Right ventricle myocardium superior (tissue), 1 donor: ENCODE measurements around the gene NAA16. TPM values are rescaled to one million over a fixed set of nuclear protein-coding genes. Genes with fewer than 3 reads are reported as not detected.
"Not testable (repeated sequence)": the region's sequence is repeated elsewhere in the genome, so short reads cannot be mapped to it uniquely, and the experiment has no call there.

ENCODE experiments used
- ATAC-seq: fragments of 200-7000 bp; cut with Tn5 transposase; one replicate; pipeline ENCODE4 v1.9.1; 2020; ENCODE audit warnings: mild to moderate bottlenecking; ENCODE audit not compliant: poor library complexity
- DNase-seq: peaks from one replicate; pipeline ENCODE4 v3.0.0-alpha.2; 2020
- intact Hi-C: fragments of 100-400 bp; cut with DNase I; formaldehyde crosslinking; loops from one replicate; pipeline ENCODE4 v1.11.2; 2022
- long read RNA-seq: library from polyadenylated mRNA; unstranded; transcript quantifications from one replicate; pipeline ENCODE4 v2.0.0, GENCODE V29; 2021
- total RNA-seq: library from RNA; stranded (reverse); fragmentation: NEBNext Ultra II Directional; extraction: Animal tissue kit (Norgen Biotek cat#: 25700); gene quantifications from one replicate; pipeline ENCODE4 v1.2.1, GENCODE V29; 2021
- donor health status: DM: no; HTN: yes; CAD: no; lungs with severe emphysema.

The NAA16 gene
- total RNA-seq, result 7.0 TPM
- long read RNA-seq, partial matches to known transcripts, result 2 of 3 reads
- long read RNA-seq, other reads (novel, unspliced or antisense), result 0 of 3 reads

DNA sequence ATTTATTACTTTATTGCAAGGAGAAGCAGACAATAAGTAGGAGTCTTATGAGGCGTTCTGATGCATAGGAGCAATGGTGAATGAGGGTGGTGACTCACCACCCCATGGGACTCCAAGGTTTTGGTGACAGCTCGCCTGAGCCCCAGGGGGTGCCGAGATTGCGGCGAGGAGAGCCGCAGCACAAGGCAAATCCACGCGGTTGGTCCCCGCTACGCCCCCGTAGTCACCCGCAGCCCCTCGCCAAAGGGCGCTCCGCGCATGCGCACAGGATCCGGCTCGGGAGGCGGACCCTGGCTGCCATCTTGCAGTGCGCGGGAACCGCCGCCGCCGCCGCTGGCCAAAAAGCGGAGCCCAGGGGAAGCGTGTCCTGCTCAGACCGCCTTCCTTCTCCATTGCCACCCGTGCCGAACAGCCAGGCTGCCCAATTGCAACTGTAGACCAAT is at the start of gene NAA16:
NAA16 (plus strand) TSS at position 305 of the 443 bp plus-strand sequence. CDS start 262 bp downstream, outside the sequence.
- intact Hi-C loops, result no loop called here
- ATAC-seq, result peak; percentile 97
- DNase-seq, result peak; percentile 96

DNA sequence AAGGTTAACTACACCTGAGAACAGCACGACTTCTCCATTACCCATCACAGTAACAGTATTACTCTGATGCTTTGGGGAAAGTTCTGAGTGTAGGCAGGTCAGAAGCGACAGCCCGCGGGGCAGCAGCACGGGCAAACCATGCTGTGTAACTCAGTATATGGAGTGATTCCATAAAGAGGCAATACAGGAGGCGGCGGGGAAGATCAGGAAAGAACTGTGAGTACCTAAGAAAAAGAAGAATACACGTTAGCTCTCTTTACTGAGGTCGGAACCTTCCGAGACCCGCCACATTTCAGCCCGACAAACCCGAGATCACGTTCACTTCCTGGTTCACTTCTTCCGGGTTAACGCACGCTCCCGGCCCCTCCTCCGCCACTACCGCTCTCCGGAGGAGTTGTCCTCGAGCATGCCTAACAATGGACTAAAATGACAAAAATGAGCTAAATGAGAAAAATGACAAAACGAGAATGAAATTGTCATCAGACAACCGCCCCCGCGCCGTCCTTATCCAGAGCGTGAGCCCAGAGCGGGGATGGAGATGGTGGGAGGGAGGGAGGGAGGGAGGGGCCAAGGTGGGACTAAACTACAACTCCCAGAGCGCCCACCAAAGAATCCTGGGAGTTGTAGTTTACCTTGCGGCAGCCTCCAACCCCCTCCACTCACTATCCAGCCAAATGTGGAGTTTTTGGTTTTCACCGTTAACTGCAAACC is 47.7 kb upstream of the NAA16 start, which contains the start of gene MTRF1:
MTRF1 (minus strand) TSS at position 316 of the 711 bp plus-strand sequence. CDS start 2,669 bp downstream, outside the sequence.
- ATAC-seq (peak; percentile 98), DNase-seq (peak; percentile 86)
- intact Hi-C loops, result no loop called here

DNA sequence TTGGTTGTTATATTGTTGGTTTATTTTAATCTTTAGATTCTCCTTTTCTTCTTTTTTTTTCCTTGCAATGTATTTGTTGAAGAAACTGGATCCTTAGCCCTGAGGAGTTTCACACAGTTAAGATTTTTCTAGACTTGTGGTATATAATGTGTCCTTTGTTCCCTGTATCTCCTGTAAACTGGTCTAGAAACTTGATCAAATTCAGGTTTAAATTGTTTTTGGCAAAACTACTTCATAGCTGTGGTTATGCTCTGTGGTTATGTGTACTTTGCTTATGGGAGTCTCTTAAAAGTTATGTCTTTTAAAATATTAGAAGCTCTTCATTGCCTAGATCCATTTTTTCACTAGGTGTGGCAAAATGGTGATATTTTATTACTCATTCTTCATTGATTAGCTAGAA is 44.0 kb upstream of the NAA16 start:
- intact Hi-C loops, result no loop called here
- ATAC-seq (no peak), DNase-seq (no peak)

DNA sequence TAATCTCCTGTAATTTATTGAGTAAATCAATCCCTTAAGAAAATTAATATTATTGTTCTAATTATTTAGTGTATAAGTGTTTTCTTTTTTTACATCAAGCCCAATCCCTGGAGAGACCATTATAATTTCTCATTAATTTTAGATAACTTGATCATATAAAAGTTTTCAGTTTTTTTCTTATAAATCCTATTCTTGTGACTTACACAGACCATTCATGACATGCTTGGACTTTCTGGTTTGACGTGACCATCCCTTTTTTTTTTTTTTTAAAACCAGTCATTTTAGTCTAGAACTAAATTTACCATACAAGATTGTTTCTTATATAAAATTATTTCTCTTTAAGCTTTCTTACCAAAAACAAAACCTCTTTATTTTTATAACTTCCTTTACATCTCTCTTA is 42.3 kb upstream of the NAA16 start:
- DNase-seq (no peak), ATAC-seq (no peak)
- intact Hi-C loops, result no loop called here

DNA sequence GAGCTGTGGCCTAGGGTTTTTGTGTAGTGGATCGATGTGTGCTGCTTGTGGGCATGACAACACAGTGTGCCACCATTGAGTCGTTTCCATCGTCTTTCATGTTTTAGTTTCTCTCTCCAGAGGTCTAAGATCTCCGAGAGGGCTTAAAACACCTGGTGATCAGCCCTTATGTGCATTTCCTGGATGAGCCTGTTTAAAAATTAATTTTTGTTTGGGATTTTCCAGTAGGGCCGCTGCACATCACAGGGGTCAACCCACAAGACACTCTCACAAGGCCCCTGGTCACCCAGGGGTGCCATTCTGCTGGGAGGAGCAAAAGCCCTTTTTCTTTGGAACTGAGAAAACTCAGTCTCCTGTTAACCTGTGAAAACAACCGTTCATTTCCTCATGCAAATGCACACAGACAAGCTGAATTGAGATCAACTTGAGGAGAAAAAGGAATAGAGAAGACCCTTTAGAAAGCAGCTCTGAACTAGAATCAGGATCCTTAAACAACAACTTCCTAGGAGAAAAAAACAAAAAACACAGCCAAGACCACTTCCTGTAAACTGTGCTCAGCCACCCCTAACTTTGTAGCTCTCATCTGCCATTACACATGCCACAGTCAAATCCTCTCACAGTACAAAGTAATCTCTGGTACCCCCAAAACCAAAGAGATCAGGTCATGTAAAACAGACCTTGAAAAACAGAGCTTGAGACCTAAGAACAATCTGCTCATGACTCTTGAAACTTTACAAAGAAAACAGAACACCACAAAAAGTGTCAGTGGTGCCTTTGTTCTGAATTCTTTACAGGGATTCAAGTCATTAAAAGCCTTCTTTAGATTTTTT is 39.4 kb upstream of the NAA16 start:
- intact Hi-C loops, result no loop called here
- DNase-seq (no peak), ATAC-seq (no peak)

DNA sequence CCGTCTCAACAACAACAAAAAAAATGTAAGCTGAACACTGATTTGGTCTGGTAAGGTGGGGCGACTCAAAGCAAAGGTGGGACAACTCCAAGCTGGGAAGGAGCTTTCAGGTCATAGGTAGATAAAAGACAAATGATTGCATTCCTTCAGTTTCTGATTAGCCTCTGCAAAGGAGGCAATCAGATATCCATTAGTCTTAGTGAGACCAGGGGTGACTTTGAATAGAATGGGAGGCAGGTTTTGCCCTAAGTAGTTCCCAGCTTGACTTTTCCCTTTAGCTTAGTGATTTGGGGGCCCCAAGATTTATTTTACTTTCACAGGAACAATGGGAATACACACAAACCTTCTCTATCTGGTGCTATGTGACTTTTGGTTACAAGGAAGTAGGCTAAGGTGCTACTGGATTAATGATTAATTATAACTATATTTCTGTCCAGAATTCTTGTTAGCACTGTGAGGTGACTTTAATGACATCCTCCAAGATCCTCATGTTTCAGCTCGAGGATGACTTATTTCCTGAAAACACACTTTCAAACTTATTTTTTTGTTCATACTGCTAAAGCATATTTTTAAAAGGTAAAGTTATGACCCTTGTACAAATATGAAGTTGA is 37.1 kb upstream of the NAA16 start:
- intact Hi-C loops, result no loop called here
- no peak for ATAC-seq
- DNase-seq, result no peak

DNA sequence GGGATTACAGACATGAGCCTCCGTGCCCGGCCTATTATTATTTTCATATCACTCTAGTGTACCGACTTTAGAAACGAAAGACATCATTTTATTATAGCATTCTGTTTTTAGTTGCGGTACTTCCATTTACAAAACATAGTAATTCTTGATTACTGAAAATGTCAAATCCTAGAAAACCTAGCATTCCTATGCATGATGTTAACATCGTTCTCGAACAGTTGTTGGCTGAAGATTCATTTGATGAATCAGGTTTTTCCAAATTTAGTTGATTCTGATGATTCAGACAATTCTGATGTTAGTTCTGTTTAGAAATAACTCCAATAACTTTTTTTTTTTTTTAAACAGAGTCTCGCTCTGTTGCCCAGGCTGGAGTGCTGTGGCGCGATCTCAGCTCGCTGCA is 36.2 kb upstream of the NAA16 start:
- no peak for DNase-seq
- no peak for ATAC-seq
- intact Hi-C loops, result no loop called here

DNA sequence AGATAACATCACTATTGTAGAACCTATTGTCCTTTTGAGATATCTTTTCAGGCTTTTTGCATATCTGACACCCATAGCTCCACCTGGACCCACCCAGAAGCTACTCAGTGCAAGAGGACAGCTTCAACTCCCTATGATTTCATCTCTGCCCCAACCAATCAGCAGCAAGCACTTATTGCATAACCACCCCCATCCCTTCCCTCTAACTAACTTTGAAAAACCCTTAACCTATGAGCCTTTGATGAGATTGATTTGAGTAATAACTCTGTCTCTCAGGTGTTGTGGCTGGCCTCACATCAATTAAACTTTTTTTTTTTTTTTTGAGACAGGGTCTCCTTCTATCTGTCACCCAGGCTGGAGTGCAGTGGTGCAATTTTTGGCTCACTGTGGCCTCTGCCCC is 34.2 kb upstream of the NAA16 start:
- DNase-seq, result no peak
- intact Hi-C loops, result no loop called here
- no peak for ATAC-seq

DNA sequence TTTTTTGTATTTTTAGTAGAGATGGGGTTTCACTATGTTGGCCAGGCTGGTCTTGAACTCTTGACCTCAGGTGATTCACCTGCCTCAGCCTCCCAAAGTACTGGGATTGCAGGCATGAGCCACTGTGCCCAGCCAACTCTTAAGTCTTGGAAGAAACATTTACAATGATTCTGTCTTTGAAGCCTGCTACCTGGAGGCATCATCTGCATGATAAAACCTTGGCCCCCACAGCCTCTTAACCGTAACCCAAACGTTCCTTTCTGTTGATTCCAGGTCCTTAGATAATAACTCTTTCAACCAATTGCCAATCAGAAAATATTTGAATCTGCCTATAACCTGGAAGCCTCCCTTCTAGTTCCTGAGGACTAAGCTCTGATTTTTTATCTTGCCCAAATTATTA is 31.9 kb upstream of the NAA16 start:
- ATAC-seq, DNase-seq, intact Hi-C loops: not testable (repeated sequence)

DNA sequence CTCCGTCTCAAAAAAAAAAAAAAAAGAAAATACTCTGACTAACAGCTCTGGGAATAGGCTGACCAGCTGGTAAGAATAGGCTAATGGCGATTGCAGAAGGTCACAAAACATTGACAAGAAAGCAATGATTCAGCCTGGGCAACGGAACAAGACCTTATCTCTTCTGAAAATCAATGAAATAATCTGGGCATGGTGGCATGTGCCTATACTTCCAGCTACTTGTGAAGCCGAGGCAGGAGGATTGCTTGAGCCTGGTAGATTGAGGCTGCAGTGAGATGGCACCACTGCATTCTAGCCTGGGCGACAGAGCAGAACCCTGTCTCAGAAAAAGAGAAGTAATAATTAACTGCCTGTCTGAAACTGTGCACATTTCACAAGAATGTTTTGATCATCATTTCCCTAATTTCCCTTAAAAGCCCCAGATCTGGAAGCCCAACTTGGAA is 28.9 kb upstream of the NAA16 start:
- DNase-seq (no peak), ATAC-seq (no peak)
- intact Hi-C loops, result no loop called here

DNA sequence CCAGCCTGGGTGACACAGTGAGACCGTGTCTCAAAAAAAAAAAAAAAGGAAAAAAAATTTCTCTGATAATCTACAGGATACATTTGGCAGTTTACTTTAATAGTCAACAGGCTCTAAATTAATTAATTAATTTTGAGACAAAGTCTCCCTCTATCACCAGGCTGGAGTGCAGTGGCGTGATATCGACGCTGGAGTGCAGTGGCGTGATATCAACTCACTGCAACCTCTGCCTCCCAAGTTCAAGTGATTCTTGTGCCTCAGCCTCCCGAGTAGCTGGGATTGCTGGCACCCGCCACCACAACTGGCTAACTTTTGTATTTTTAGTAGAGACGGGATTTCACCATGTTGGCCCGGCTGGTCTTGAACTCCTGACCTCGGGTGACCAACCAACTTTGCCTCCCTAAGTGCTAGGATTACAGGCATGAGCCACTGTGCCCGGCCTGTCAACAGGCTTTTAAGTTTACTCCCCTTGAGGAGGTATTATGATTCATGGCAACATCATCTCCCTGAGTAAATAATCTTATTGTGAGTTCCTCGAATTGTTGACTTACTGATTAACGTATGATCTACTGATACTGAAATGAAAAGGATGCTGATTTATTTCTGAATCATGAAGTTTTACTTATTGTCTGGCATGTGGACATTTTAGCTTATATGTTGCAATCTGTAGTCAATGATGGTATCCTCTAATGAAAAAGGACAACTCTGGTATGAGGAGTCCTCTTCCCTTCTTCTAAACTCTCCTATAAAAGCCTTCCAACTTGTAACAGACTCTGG is 26.4 kb upstream of the NAA16 start:
- DNase-seq (no peak), ATAC-seq (no peak)
- intact Hi-C loops, result no loop called here

DNA sequence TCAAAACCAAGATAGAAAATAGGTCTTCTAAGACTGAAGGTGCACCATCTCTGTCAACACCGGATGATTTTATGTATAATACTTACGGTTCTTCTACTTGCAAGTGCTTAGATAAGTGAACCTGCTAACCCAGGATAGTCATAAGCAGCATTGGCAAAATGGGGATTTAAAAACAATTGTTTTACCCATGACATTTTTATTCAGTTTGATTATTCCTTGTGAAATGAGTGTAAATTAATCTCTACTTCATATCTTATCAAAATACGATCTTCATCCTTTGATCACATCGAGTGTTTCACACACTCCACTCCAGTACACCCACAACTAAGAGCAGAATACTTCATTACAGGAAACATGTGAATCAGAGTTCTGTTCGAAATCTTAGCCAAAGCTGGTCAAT is 24.7 kb upstream of the NAA16 start:
- intact Hi-C loops, result no loop called here

DNA sequence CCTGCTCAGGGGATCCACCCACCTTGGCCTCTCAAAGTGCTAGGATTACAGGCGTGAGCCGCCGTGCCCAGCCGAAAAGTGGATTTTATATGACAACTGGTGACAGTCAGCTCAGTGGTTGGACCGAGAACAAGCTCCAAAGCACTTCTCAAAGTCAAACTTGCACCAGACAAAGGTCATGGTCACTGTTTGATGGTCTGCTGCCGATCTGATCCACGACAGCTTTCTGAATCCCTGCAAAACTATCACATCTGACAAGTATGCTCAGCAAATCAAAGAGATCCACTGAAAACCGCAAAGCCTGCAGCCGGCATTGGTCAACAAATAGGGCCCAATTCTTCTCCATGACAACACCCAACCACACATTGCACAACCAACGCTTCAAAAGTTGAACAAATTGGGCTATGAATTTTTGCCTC is 21.6 kb upstream of the NAA16 start:
- ATAC-seq, result no peak

More for the DNA sequence above, 24.7 kb upstream of the NAA16 start:
- ATAC-seq (no peak), DNase-seq (no peak)

DNA sequence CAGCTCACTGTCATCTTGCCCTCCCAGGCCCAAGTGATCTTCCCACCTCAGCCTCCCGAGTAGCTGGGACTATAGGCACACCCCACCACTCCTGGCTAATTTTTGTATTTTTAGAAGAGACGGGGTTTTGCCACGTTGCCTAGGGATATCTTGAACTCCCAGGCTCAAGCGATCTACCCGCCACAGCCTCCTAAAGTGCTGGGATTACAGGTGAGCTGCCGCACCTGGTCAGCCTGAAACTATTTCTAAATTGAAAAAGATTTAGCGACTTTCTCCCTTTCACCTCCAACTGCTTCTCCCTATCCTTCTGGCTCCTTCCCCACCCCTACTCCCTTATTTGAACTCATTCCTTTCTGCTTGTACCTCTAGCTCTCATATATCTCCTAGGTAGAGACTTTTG is 19.8 kb upstream of the NAA16 start:
- DNase-seq, result no peak

More for the DNA sequence above, 21.6 kb upstream of the NAA16 start:
- DNase-seq, result no peak
- intact Hi-C loops, result no loop called here

DNA sequence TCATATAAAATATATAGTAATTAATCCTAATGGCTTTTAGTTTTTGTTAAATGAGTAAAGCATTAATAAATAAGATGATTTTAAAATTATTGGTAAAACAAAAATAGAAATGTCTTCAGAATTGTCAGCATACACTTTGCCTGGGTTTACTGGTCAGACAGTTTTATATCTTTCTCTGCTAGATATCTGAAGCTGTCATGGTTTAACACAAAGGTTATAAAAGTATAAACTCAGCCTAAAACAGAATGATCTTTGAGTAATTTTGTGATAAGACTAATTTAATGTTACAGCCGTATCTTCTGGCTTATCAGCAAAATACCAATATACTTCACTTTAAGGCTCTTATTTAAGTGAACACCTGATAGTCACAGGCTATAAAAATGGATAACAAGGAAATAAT is 17.8 kb upstream of the NAA16 start:
- intact Hi-C loops, result no loop called here
- DNase-seq (no peak), ATAC-seq (no peak)

More for the DNA sequence above, 19.8 kb upstream of the NAA16 start:
- no peak for ATAC-seq
- intact Hi-C loops, result no loop called here

DNA sequence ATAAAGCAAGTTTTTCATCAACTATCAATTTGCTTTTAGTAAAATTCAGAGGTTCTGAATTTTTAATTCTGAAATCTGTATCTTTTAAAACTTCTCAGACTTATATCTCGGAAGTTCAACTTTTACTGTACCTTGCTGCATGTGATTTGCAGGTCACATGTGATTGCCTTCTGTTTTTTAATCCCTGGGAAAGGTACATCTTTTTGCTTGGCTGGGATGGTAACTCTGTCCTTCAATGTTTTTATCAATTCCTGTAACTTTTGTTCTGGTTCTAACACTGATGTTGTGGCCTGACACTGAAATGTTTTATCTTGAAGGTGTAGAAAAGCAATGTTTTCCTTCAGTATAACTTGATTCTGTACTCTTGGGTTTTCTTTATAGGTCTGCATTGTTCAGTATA is 16.2 kb upstream of the NAA16 start:
- intact Hi-C loops, result no loop called here
- ATAC-seq (no peak), DNase-seq (no peak)

DNA sequence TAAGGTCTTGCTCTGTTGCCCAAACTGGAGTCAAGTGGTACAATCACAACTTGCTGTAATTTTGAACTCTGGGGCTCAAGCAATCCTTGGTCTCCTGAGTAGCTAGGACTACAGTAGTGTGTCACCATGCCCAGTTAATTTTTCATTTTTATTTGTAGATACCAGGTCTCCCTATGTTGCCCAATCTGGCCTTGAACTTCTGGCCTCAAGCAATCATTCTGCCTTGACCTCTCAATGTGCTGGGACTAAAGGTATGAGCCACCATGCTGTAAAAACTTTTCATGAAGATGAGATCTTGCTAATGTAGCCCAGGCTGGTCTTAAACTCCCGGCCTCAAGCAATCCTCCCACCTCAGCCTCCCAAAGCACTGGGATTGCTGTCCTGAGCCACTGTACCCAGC is 15.1 kb upstream of the NAA16 start:
- no peak for ATAC-seq
- intact Hi-C loops, result no loop called here
- DNase-seq, result no peak

DNA sequence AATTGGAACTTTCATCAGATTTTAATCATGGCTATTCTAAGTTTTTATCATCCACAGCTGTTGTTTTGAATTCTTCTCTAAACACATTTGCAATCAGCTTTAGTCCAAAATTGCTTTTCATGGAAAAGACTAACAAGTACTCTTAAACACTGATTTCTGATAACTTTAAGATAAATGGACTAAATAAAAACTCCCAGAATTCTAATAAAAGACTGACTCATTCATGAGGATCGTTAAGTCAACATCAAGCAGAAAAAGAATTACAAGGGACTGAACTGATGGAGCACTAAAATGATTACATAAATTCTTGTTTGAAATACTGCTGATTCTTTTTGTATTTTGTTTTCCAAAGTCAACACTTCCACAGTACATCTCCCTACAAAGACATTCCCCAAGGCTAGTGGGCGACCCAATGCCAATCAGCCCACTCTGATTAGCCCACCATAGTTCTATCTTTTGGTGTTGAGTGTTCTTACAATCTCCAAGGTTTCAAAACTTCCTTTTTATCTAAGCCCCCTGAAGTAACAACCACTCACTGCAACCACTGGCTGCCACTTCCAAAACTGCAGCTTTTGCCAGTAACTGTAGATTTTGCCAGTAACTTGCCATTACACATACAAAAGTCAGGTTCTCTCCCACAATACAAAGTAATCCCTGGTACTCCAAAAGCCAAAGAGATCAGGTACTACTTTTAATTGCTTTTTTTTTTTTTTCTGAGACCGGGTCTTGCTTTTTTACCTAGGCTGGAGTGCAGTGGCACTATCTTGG is 14.0 kb upstream of the NAA16 start:
- intact Hi-C loops, result no loop called here
- DNase-seq (no peak), ATAC-seq (no peak)
